ENCODE data around the gene ZCCHC17.

ZCCHC17 gene

DNA sequence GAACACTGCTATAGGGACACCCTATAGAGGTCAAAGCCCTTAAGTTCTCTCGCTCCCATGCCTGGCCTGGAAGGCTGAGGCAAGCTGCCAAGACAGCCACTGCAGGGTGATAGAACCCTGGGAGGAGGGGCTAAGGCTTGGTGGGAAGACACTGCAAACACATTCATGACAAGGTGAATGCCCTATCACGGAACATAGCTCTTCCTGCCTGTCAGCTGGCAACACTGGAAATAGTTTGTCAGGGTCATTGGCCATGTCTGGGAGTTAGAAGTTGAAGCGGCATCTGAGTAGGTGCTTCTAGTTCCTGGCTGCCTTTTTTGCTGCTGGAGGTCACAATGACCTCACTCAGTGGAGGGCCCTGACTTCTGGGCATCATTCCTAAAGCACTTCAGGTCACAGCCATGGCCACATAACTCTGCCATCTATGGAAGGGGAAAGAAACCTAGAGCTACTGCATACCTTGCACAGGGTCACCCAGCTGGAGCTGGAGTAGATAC, 71.8 kb downstream of the ZCCHC17 start:
- TF ChIP-seq, protein P1, sequence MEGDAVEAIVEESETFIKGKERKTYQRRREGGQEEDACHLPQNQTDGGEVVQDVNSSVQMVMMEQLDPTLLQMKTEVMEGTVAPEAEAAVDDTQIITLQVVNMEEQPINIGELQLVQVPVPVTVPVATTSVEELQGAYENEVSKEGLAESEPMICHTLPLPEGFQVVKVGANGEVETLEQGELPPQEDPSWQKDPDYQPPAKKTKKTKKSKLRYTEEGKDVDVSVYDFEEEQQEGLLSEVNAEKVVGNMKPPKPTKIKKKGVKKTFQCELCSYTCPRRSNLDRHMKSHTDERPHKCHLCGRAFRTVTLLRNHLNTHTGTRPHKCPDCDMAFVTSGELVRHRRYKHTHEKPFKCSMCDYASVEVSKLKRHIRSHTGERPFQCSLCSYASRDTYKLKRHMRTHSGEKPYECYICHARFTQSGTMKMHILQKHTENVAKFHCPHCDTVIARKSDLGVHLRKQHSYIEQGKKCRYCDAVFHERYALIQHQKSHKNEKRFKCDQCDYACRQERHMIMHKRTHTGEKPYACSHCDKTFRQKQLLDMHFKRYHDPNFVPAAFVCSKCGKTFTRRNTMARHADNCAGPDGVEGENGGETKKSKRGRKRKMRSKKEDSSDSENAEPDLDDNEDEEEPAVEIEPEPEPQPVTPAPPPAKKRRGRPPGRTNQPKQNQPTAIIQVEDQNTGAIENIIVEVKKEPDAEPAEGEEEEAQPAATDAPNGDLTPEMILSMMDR (conservative IDR thresholded peaks at IDR 0.05; ENCODE audit: low read depth, low read length), result no peak
- H3K4me3 ChIP-seq (ENCODE audit: low read length), result no peak overlapping the region
- no peak for DNase-seq (ENCODE audit: low read depth)

DNA sequence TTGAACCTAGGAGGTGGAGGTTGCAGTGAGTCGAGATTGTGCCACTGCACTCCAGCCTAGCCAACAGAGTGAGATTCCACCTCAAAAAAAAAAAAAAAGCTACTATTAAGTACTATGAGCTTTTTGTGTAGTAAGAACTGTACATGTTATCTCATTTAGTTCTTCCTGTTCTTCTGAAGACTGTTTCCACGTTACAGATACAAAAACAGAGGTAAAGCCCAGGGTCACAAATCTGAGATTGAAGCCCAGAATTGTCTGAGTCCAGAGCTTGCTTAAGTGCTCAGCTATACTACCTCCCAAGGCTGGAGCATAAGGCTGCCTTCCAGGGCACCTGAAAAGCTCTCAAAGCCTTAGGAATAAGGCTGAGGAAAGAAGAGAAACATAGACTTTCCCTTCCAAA, 73.2 kb downstream of the ZCCHC17 start:
- TF ChIP-seq, protein P1 (conservative IDR thresholded peaks at IDR 0.05; ENCODE audit: low read depth, low read length), result no peak
- no peak overlapping the region for H3K4me3 ChIP-seq (ENCODE audit: low read length)
- no peak for DNase-seq (ENCODE audit: low read depth)

DNA sequence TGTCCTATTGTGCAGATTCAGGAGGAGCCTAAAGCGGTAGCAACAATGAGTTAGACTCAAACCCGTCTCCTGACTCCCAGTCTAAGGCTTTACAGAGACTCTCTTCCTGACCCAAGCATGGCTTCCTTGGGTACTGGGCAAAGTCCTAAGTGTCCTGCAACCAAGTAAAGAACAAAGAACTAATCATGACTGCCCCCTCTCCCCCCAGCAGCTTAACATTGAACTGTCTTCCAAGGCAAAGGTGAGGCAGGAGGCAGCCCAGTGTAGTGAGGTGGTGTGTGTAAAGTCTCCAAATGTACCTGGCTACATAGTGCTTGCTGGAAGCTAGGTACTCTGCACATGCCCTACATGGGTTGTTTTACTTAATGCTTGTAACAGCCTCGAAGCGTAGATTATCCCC, 73.7 kb downstream of the ZCCHC17 start:
- DNase-seq (ENCODE audit: low read depth), result no peak
- TF ChIP-seq, protein P1 (conservative IDR thresholded peaks at IDR 0.05; ENCODE audit: low read depth, low read length), result no peak
- H3K4me3 ChIP-seq (ENCODE audit: low read length), result peak overlapping the region; percentile 17

DNA sequence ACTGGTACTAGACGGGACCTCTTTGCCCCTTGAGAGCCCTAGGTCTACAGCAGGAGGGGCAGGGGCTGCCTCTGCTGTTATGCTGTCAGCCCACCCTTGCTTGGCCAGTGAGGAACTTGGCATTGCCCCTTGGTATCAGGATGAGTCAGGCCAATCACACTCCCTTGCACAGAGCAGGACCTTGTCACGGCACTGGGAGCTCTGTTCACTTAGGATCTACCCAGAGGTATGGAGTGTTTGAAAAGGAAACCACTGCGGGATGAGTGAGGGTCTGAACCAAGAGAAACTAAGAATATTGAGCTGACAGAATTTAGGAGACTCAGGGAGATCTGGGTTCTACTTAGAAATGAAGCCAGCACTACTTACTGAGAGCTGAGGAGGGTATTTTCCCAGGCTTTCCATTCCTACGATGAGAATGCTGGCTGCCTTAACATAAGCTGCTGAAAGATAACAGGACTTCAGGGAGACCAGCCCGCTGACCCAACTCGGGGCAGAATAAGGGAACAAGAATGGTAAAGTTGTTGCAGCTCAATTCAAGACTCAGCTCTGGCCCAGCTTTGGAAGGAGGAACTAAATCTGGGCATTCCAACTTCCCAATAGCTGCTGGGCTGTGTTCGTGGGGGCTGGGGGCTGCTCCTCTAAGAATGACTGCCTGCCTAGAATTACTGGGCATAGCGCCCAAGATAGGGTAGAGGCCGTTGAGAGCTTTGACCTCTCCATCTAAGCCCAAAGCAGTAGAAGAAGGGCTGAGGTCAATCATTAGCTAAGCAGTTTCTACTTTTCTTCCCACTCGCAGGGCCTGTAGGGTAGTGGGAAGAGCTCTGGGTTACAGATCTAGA, 74.5 kb downstream of the ZCCHC17 start:
- DNase-seq (ENCODE audit: low read depth), result no peak
- TF ChIP-seq, protein P1 (conservative IDR thresholded peaks at IDR 0.05; ENCODE audit: low read depth, low read length), result no peak
- peak overlapping the region; percentile 64 for H3K4me3 ChIP-seq (ENCODE audit: low read length)

DNA sequence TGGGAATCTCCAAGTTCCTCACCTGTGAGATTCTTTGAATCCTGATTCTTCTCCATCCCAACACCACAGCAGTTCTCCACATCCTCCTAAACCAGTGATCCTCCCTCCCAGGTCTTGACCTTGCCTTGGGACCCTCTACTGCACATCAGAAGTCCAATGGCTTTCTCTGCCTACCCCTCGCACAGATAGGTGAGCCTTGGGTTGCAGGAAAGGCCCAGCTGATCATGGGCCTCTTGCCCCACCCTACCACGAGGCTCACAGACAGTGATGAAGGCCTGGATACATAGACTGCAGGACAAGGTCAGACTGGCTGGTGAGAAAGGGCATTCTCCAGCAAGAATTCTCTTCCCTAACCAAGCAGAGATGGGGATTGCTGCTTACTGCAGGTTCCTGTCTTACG, 75.2 kb downstream of the ZCCHC17 start:
- TF ChIP-seq, protein P1 (conservative IDR thresholded peaks at IDR 0.05; ENCODE audit: low read depth, low read length), result no peak
- DNase-seq (ENCODE audit: low read depth), result no peak
- H3K4me3 ChIP-seq (ENCODE audit: low read length), result peak overlapping the region; percentile 64

DNA sequence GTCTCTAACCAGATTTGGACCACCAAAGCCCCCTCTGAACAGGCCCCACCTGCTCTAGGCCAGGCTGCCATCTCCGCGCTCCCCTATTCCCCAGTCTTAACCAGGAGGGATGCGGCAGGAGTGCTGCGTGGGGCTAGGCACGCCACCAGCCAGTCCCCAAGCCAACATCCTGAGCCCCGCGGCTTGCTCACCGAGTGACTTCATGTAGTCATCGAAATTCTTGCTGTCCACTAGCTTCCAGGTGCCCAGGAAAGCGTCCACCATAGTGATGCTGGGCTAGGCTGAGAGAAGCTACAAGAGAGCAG, 75.9 kb downstream of the ZCCHC17 start:
- H3K4me3 ChIP-seq (ENCODE audit: low read length), result peak overlapping the region; percentile 64
- no peak for DNase-seq (ENCODE audit: low read depth)
- TF ChIP-seq, protein P1 (conservative IDR thresholded peaks at IDR 0.05; ENCODE audit: low read depth, low read length), result no peak

All from retinal pigment epithelial cell (primary cell).